ENCODE measurements around the gene CTSS. TPM values are rescaled to one million over a fixed set of nuclear protein-coding genes. Genes with fewer than 3 reads are reported as not detected.

Gene CTSS
- total RNA-seq, 1 experiment from 2014 or later = 0.57 TPM

- TF ChIP-seq EZH2phosphoT487 (IDR thresholded peaks at IDR 0.05; ENCODE audit: borderline replicate concordance) (no peak), EZH2 (IDR thresholded peaks at IDR 0.05) (no peak), YY1 (IDR thresholded peaks at IDR 0.05; ENCODE audit: extremely low read depth, insufficient replicate concordance, low read depth, low read length) (no peak), SRF (IDR thresholded peaks at IDR 0.05; ENCODE audit: low read depth) (no peak), ATF3 (IDR thresholded peaks at IDR 0.05) (no peak), ZFX (IDR thresholded peaks at IDR 0.05) (no peak), ZNF274 (IDR thresholded peaks at IDR 0.05; ENCODE audit: low read depth, low read length) (no peak), CBX3 (IDR thresholded peaks at IDR 0.05; ENCODE audit: low read depth) (no peak), SP1 (IDR thresholded peaks at IDR 0.05; ENCODE audit: low read depth) (no peak), REST (IDR thresholded peaks at IDR 0.05; ENCODE audit: low read depth) (no peak), MAX (IDR thresholded peaks at IDR 0.05) (no peak), POLR2A (IDR thresholded peaks at IDR 0.05; ENCODE audit: borderline replicate concordance, extremely low read depth, insufficient read depth, insufficient read length) (no peak), POLR2AphosphoS5 (IDR thresholded peaks at IDR 0.05; ENCODE audit: low read depth, low read length) (no peak), CEBPB (IDR thresholded peaks at IDR 0.05; ENCODE audit: low read depth) (no peak), TCF7L2 (IDR thresholded peaks at IDR 0.05; ENCODE audit: borderline replicate concordance, extremely low read depth, insufficient read depth, insufficient read length) (no peak), SIN3A (IDR thresholded peaks at IDR 0.05; ENCODE audit: low read depth) (no peak), CTCF (IDR thresholded peaks at IDR 0.05 in 2 of 3, conservative IDR thresholded peaks at IDR 0.05 in 1 of 3; ENCODE audit: borderline replicate concordance in 1 of 3, insufficient read depth in 1 of 3, low read depth in 2 of 3, low read length in 2 of 3) (no peak), FOSL1 (IDR thresholded peaks at IDR 0.05; ENCODE audit: low read depth) (no peak), RAD21 (IDR thresholded peaks at IDR 0.05; ENCODE audit: low read depth) (no peak), ELF1 (IDR thresholded peaks at IDR 0.05; ENCODE audit: borderline replicate concordance, low read depth) (no peak)
- Histone ChIP-seq H3K79me2 (ENCODE audit: insufficient read depth, low read length) (no peaks in the 10 kb centered on the region), H3K9me3 (ENCODE audit: control insufficient read depth in 1 of 2, insufficient read depth in 1 of 2, low read depth in 1 of 2, low read length in 2 of 2) (no peaks in the 10 kb centered on the region), H3K9ac (ENCODE audit: low read length) (no peak within 1 kb of the TSS), H4K20me1 (ENCODE audit: insufficient read depth) (no peaks in the 10 kb centered on the region), H3K4me3 (replicated peaks in 1 of 2; ENCODE audit: low read depth in 1 of 2, low read length in 2 of 2) (no peak within 1 kb of the TSS), H2AFZ (ENCODE audit: low read depth, low read length, poor library complexity, severe bottlenecking) (no peak within 1 kb of the TSS), H3K9me2 (ENCODE audit: insufficient read depth) (no peaks in the 10 kb centered on the region), H3K4me2 (ENCODE audit: low read length) (no peak within 1 kb of the TSS), H3K36me3 (ENCODE audit: control insufficient read depth in 1 of 2, insufficient read depth in 2 of 2, low read length in 2 of 2) (no peaks in the 10 kb centered on the region), H3K4me1 (ENCODE audit: control insufficient read depth in 1 of 2, insufficient read depth in 2 of 2, low read length in 2 of 2) (no peaks in the 10 kb centered on the region), H3K27me3 (ENCODE audit: insufficient read depth, low read length) (no peaks in the 10 kb centered on the region), H3K27ac (ENCODE audit: low read depth, low read length) (no peak within 1 kb of the TSS)
- BruUV-seq (replicated peaks) = no TSS peak
- no peak for ATAC-seq
- ChIA-PET POLR2A (no interaction called here), RAD21 (ENCODE audit: low non-redundant PET in 1 of 2, low total read pairs in 2 of 2, uncharacterized antibody in 2 of 2, unreplicated experiment in 2 of 2) (no interaction called here), CTCF (no interaction called here)
- intact Hi-C loops (cut with micrococcal nuclease) = no loop called here
- no peak for DNase-seq (ENCODE audit: low read depth, low spot score)
Measured at GRCh38 chr1:150720703-150721102, 44.9 kb downstream of the CTSS start, which contains the start of gene HORMAD1. Gene HORMAD1, minus strand, starts transcription at chr1:150720895. Its CDS starts 1,390 bp downstream, at chr1:150719505.
